ENCODE data around the gene LBX2.

DNA sequence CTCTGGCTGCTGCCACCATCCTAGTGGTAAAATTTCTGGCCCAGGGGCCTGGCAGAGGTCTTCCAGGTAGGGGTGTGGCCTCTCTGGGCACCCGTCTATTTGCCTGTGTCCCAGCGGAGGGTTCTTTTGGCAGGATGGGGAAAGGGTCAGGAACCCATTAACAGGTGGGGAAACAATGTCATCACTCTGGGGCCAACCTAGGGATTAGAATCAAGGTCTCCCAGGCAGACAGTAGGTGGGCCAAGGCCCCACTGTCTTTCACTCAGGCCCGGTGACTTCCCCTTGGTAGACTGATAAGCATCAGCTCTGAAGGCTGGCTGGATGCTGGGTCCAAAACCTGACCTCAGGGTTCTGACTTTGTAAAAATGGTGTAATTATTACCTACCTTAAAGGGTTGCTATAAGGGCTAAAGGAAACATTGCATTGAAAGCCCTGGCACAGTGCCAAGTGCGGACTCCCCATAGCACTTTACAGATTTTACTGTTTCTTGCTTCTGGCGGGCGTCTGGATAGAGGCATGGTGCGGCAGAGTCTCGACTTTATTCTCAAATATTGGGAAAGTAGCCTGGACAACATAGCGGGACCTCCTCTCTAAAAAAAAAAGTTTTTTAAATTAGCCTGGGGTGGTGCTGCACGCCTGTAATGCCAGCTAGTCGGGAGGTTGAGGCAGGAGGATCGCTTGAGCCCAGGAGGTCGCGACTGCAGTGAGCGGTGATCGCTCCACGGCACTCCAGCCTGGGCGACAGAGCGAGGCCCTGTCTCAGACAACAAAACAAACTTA is 2.2 kb downstream of the LBX2 start:
- TF ChIP-seq RAD21 (IDR thresholded peaks at IDR 0.05) (no peak), FOXA1 (IDR thresholded peaks at IDR 0.05) (no peak), TAF1 (conservative IDR thresholded peaks at IDR 0.05) (no peak), NR2F2 (IDR thresholded peaks at IDR 0.05) (no peak), JUND (IDR thresholded peaks at IDR 0.05) (no peak), YY1 (IDR thresholded peaks at IDR 0.05) (no peak), SP1 (IDR thresholded peaks at IDR 0.05) (no peak), EGR1 (IDR thresholded peaks at IDR 0.05; ENCODE audit: low read depth in 2 of 2) (no peak)
- TF ChIP-seq, protein P1, sequence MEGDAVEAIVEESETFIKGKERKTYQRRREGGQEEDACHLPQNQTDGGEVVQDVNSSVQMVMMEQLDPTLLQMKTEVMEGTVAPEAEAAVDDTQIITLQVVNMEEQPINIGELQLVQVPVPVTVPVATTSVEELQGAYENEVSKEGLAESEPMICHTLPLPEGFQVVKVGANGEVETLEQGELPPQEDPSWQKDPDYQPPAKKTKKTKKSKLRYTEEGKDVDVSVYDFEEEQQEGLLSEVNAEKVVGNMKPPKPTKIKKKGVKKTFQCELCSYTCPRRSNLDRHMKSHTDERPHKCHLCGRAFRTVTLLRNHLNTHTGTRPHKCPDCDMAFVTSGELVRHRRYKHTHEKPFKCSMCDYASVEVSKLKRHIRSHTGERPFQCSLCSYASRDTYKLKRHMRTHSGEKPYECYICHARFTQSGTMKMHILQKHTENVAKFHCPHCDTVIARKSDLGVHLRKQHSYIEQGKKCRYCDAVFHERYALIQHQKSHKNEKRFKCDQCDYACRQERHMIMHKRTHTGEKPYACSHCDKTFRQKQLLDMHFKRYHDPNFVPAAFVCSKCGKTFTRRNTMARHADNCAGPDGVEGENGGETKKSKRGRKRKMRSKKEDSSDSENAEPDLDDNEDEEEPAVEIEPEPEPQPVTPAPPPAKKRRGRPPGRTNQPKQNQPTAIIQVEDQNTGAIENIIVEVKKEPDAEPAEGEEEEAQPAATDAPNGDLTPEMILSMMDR (IDR thresholded peaks at IDR 0.05; ENCODE audit: low read depth, low read length, missing input control) = no peak
- TF ChIP-seq, protein P2, sequence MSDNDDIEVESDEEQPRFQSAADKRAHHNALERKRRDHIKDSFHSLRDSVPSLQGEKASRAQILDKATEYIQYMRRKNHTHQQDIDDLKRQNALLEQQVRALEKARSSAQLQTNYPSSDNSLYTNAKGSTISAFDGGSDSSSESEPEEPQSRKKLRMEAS (IDR thresholded peaks at IDR 0.05) = no peak
- TF ChIP-seq, protein P3, sequence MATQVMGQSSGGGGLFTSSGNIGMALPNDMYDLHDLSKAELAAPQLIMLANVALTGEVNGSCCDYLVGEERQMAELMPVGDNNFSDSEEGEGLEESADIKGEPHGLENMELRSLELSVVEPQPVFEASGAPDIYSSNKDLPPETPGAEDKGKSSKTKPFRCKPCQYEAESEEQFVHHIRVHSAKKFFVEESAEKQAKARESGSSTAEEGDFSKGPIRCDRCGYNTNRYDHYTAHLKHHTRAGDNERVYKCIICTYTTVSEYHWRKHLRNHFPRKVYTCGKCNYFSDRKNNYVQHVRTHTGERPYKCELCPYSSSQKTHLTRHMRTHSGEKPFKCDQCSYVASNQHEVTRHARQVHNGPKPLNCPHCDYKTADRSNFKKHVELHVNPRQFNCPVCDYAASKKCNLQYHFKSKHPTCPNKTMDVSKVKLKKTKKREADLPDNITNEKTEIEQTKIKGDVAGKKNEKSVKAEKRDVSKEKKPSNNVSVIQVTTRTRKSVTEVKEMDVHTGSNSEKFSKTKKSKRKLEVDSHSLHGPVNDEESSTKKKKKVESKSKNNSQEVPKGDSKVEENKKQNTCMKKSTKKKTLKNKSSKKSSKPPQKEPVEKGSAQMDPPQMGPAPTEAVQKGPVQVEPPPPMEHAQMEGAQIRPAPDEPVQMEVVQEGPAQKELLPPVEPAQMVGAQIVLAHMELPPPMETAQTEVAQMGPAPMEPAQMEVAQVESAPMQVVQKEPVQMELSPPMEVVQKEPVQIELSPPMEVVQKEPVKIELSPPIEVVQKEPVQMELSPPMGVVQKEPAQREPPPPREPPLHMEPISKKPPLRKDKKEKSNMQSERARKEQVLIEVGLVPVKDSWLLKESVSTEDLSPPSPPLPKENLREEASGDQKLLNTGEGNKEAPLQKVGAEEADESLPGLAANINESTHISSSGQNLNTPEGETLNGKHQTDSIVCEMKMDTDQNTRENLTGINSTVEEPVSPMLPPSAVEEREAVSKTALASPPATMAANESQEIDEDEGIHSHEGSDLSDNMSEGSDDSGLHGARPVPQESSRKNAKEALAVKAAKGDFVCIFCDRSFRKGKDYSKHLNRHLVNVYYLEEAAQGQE (IDR thresholded peaks at IDR 0.05) = no peak
- TF ChIP-seq, protein P4, sequence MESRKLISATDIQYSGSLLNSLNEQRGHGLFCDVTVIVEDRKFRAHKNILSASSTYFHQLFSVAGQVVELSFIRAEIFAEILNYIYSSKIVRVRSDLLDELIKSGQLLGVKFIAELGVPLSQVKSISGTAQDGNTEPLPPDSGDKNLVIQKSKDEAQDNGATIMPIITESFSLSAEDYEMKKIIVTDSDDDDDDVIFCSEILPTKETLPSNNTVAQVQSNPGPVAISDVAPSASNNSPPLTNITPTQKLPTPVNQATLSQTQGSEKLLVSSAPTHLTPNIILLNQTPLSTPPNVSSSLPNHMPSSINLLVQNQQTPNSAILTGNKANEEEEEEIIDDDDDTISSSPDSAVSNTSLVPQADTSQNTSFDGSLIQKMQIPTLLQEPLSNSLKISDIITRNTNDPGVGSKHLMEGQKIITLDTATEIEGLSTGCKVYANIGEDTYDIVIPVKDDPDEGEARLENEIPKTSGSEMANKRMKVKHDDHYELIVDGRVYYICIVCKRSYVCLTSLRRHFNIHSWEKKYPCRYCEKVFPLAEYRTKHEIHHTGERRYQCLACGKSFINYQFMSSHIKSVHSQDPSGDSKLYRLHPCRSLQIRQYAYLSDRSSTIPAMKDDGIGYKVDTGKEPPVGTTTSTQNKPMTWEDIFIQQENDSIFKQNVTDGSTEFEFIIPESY (IDR thresholded peaks at IDR 0.05) = no peak
- TF ChIP-seq, protein P5, sequence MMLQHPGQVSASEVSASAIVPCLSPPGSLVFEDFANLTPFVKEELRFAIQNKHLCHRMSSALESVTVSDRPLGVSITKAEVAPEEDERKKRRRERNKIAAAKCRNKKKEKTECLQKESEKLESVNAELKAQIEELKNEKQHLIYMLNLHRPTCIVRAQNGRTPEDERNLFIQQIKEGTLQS (IDR thresholded peaks at IDR 0.05) = no peak
